ENCODE results near the gene CHAT. TPM values are rescaled to one million over a fixed set of nuclear protein-coding genes. Genes with fewer than 3 reads are reported as not detected.

CHAT gene
- total RNA-seq, 1 donor: not detected

DNA sequence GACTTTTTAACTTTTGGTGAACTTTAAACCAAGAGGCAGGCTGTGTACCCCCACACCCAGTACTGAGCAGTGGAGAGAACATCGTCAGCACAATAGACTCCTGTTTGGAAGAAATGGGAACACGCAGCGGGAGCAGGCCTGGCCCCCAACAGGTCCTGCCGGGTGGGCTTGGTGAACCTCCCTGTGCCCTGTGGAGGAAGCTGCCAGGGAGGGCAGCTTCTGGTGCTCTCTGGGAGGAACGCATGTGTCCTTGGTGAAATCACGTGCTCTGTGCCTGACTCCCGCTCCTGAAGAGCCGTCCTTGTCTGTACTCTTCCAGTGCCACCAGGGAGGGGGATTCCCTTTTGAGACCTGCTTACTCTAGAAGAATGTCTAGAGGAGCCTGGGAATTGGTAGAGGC, 31.6 kb downstream of the CHAT start:
- no peak for DNase-seq (ENCODE audit: low read depth)
- TF ChIP-seq, protein P1, sequence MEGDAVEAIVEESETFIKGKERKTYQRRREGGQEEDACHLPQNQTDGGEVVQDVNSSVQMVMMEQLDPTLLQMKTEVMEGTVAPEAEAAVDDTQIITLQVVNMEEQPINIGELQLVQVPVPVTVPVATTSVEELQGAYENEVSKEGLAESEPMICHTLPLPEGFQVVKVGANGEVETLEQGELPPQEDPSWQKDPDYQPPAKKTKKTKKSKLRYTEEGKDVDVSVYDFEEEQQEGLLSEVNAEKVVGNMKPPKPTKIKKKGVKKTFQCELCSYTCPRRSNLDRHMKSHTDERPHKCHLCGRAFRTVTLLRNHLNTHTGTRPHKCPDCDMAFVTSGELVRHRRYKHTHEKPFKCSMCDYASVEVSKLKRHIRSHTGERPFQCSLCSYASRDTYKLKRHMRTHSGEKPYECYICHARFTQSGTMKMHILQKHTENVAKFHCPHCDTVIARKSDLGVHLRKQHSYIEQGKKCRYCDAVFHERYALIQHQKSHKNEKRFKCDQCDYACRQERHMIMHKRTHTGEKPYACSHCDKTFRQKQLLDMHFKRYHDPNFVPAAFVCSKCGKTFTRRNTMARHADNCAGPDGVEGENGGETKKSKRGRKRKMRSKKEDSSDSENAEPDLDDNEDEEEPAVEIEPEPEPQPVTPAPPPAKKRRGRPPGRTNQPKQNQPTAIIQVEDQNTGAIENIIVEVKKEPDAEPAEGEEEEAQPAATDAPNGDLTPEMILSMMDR (IDR thresholded peaks at IDR 0.05; ENCODE audit: insufficient read depth, low read length): no peak

DNA sequence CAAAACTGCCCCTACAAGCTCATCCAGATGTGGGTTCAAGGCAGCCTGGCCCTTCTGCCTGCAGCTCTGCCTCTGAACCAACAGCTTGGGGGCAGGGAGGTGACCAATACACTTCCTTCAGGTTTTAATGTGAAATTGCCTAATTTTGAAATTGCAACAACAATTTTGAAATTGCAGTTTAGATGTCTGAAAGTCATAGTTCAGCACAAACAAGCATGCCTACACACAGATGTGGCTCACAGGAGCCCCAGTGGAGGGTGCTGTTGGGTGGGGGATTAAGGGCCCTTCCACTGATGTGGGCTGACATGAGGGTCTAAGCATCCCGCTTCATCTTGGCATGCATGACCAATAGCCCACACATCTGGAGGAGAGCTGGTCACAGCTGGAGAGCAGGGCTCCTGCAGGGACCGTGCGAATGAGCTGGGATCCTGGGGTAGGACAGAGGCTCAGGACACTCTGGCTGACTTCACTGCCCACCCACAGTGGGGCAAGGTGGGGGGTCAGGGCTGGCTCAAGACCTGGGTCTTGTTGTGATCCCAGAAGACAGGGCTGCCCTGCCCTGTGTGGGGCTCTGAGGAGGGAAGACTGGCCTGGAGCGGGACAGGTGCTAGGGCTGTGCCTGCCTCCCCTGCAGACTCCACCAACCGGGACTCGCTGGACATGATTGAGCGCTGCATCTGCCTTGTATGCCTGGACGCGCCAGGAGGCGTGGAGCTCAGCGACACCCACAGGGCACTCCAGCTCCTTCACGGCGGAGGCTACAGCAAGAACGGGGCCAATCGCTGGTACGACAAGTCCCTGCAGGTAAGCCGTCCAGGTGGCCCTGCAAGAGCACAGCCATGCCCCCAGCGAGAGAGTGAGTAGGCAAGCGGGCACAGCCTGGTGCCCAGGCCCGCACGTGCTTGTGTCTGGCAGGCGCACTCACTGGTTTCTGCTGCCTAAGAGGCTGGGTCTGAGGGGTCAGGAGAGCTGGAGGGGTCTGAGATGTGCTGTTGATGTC, 32.3 kb downstream of the CHAT start:
- DNase-seq (ENCODE audit: low read depth): no peak
- TF ChIP-seq, protein P1 (IDR thresholded peaks at IDR 0.05; ENCODE audit: insufficient read depth, low read length): no peak
- no peak overlapping the region for H3K4me3 ChIP-seq (ENCODE audit: low read depth, low read length)

More for the DNA sequence above, 31.6 kb downstream of the CHAT start:
- H3K4me3 ChIP-seq (ENCODE audit: low read depth, low read length): no peak overlapping the region

DNA sequence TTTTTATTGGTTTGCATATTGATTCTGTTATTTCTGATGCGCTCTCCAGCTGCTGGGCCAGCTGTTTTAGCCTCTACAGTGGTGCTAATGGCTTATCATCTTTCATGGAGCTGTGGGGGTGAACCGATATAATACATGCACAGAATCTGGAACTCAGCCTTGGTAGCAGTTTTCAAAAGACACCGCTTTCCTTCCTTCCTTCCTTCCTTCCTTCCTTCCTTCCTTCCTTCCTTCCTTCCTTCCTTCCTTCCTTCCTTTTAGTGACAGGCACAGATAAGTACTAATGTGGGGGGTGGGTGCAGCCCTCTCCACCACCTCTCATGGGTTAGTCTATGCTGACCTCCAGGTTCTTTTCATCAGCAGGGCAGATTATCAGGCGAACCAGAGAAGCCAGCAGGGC, 33.7 kb downstream of the CHAT start:
- TF ChIP-seq, protein P1 (IDR thresholded peaks at IDR 0.05; ENCODE audit: insufficient read depth, low read length): no peak
- DNase-seq (ENCODE audit: low read depth): no peak
- H3K4me3 ChIP-seq (ENCODE audit: low read depth, low read length): no peak overlapping the region

DNA sequence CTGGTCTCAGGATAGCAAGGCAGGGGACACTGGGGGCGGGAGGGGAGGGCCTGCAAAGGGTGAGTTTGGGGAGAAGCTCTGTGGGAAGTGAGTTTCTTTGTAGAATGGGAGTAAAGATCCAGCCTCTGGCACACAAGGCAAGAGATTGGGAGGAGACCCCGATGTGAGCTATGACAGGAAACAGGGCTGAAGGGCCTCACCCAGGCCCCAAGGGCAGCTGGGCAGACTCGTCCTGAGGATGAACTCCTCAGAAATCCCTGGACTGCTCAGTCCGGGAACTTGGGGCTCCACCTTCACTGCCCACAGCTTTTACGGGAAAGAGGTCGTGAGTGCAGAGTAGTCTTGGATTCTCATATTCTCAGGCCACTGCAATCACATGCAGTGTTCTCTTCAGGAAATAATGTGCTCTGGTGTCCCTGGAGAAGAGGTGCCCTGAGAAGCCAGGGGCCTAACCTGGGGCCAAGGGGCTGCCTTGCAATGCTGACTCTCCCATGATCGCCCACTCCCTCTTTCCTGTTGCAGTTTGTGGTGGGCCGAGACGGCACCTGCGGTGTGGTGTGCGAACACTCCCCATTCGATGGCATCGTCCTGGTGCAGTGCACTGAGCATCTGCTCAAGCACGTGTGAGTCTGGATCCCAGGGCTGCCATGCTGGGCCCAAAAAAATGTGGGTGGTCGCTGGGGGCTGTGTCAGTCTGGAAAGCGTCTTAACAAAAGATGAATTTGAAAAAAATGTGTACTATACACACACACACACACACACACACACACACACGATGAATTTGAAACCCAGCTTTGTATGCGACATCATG, 34.4 kb downstream of the CHAT start:
- H3K4me3 ChIP-seq (ENCODE audit: low read depth, low read length): no peak overlapping the region
- TF ChIP-seq, protein P1 (IDR thresholded peaks at IDR 0.05; ENCODE audit: insufficient read depth, low read length): no peak
- no peak for DNase-seq (ENCODE audit: low read depth)

DNA sequence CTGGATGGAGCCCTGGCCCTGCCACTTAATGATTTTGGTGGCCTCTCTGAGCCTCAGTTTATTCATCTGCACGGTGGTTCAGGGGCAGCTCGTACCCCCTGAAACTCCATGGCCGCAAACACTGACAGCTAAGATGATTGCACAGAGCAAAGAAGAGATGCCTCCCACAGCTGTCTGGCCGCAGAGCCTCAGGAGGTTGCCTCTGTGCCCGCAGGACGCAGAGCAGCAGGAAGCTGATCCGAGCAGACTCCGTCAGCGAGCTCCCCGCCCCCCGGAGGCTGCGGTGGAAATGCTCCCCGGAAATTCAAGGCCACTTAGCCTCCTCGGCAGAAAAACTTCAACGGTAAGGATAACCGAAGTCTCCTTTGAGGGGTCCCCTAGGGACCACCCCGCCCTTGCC, 35.5 kb downstream of the CHAT start:
- TF ChIP-seq, protein P1 (IDR thresholded peaks at IDR 0.05; ENCODE audit: insufficient read depth, low read length): no peak
- no peak for DNase-seq (ENCODE audit: low read depth)
- H3K4me3 ChIP-seq (ENCODE audit: low read depth, low read length): no peak overlapping the region

DNA sequence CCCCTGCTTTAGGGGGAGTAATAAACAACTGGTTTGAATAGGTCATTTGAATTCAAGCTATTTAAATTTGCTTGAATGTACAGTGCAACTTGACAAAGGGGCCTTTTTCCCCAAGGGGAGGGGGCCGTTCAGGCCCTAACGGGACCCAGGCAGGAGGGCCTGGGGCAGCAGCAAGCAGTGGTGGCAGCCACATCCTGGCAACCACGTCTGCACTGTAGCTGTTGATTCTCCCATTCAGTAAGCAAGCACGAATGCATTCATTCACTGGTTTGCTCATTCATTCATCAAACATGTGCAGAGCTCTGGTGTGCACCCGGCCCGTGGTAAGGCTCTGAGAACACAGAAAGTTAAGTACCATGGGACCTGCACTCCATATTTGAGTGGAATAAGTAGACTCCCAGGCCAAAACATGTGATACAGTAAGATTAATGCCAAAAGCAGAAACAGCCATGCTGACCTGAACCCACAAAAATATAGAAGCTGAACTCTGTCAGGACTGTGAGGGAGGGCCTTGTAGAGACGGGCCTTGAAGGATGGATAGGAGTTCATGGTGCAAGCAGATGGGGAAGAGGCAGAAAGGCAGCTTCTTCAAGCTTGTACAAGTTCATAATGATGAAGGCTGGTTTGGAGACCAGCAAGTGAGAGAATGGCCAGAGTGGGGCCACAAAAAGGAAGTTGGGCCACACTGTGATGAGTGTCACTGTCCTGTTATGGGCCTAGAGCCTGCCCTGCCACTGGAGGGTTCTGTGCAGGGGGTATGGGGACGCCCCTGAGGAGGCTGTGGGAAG, 36.3 kb downstream of the CHAT start:
- no peak for DNase-seq (ENCODE audit: low read depth)
- H3K4me3 ChIP-seq (ENCODE audit: low read depth, low read length): no peak overlapping the region
- TF ChIP-seq, protein P1 (IDR thresholded peaks at IDR 0.05; ENCODE audit: insufficient read depth, low read length): no peak
